HS-27A (cell line): ENCODE measurements around the gene RNH1.

ENCODE experiments used
- DNase-seq: peaks from one replicate; pipeline ENCODE4 v3.0.0-alpha.2; 2012; ENCODE audit warnings: low read depth, missing footprints

Gene RNH1

GRCh38 chr11:457111-457760, 49.8 kb downstream of the RNH1 start:
- DNase-seq = no peak

- no peak for DNase-seq
Measured at GRCh38 chr11:456533-456932, 50.5 kb downstream of the RNH1 start.

GRCh38 chr11:455566-456147, 51.4 kb downstream of the RNH1 start:
- DNase-seq = no peak

- DNase-seq = no peak
Measured at GRCh38 chr11:454801-455565, 52.1 kb downstream of the RNH1 start.

GRCh38 chr11:454043-454442, 53.0 kb downstream of the RNH1 start:
- DNase-seq = no peak

GRCh38 chr11:453564-453963, 53.5 kb downstream of the RNH1 start:
- no peak for DNase-seq

- no peak for DNase-seq
Measured at GRCh38 chr11:452916-453527, 54.0 kb downstream of the RNH1 start.

- no peak for DNase-seq
Measured at GRCh38 chr11:452203-452744, 54.8 kb downstream of the RNH1 start.

GRCh38 chr11:451738-452137, 55.3 kb downstream of the RNH1 start:
- DNase-seq = no peak

- peak; percentile 23 for DNase-seq
Measured at GRCh38 chr11:450809-451451, 56.1 kb downstream of the RNH1 start.

- peak; percentile 77 for DNase-seq
Measured at GRCh38 chr11:449889-450808, 56.9 kb downstream of the RNH1 start, which contains the start of gene PTDSS2. Gene PTDSS2 (plus strand): TSS chr11:450279. CDS start chr11:450456, 177 bp downstream.

GRCh38 chr11:447923-448731, 58.9 kb downstream of the RNH1 start:
- peak; percentile 85 for DNase-seq

GRCh38 chr11:446891-447290, 60.2 kb downstream of the RNH1 start:
- no peak for DNase-seq

- no peak for DNase-seq
Measured at GRCh38 chr11:445765-446588, 61.1 kb downstream of the RNH1 start.
